Heart left ventricle (tissue), 16 donors: ENCODE measurements around the gene MYO5A. TPM values are rescaled to one million over a fixed set of nuclear protein-coding genes. Genes with fewer than 3 reads are reported as not detected.

ENCODE experiments used
- ATAC-seq, 4 donors: fragments of 200-7000 bp; cut with Tn5 transposase; one replicate each; pipeline ENCODE4 v1.9.1; 2020 to 2022; ENCODE audit warnings: moderate library complexity in 4 of 4, mild to moderate bottlenecking in 3 of 4, moderate number of reproducible peaks in 1 of 4
- DNase-seq, 5 donors: peaks; one replicate each; pipeline ENCODE4 v3.0.0-alpha.2; 2020
- H3K27ac ChIP-seq, 12 donors: fragments of 200-600 bp; sonication (generic) in 4 of 12; one replicate each; pipeline versions ENCODE4 v1.5.0 to v1.8.0; 2016 to 2022; ENCODE audit warnings: mild to moderate bottlenecking in 2 of 12
- H3K27me3 ChIP-seq, 9 donors: fragments of 200-600 bp; sonication (generic) in 2 of 9; one replicate each; pipeline versions ENCODE4 v1.5.1 to v1.8.0; 2016 to 2022; ENCODE audit warnings: mild to moderate bottlenecking in 3 of 9
- H3K36me3 ChIP-seq, 9 donors: fragments of 200-600 bp; sonication (generic) in 2 of 9; one replicate each; pipeline versions ENCODE4 v1.5.0 to v1.8.0; 2018 to 2022; ENCODE audit warnings: mild to moderate bottlenecking in 2 of 9
- H3K4me1 ChIP-seq, 12 donors: fragments of 200-600 bp; sonication (generic) in 4 of 12; one replicate each; pipeline versions ENCODE4 v1.5.0 to v1.8.0; 2016 to 2022; ENCODE audit warnings: mild to moderate bottlenecking in 3 of 12
- H3K4me3 ChIP-seq, 12 donors: fragments of 200-600 bp; sonication (generic) in 4 of 12; one replicate each; pipeline versions ENCODE4 v1.5.0 to v1.8.0; 2017 to 2022; ENCODE audit warnings: mild to moderate bottlenecking in 9 of 12, moderate library complexity in 4 of 12
- H3K9me3 ChIP-seq, 12 donors: fragments of 200-600 bp; sonication (generic) in 4 of 12; one replicate each; pipeline versions ENCODE4 v1.5.0 to v1.8.0; 2016 to 2022; ENCODE audit warnings: mild to moderate bottlenecking in 1 of 12
- CTCF ChIP-seq, 12 donors: fragments of 200-600 bp; sonication (generic) in 4 of 12; IDR thresholded peaks; one replicate each; pipeline versions ENCODE4 v1.5.0 to v1.8.0; 2018 to 2022; ENCODE audit warnings: antibody characterized with exemption in 12 of 12, mild to moderate bottlenecking in 5 of 12
- POLR2A ChIP-seq, 2 donors: fragments of 450-650 bp; IDR thresholded peaks; one replicate each; pipeline ENCODE4 v1.6.1; 2017; ENCODE audit warnings: antibody characterized with exemption in 2 of 2, mild to moderate bottlenecking in 2 of 2, moderate library complexity in 2 of 2
- WGBS, 4 donors: extraction: QIAGEN DNeasy Blood & Tissue Kit in 2 of 4; methylation state at CpG; one replicate each; pipeline versions ENCODE4 v1.1.5 to v1.1.7; 2013 to 2018; 5-methylcytosine and 5-hydroxymethylcytosine counted together
- intact Hi-C, 10 donors: fragments of 100-400 bp; cut with DNase I; formaldehyde crosslinking; loops; one replicate each; pipeline versions ENCODE4 v1.11.1 to v1.14.2; 2022
- polyA plus RNA-seq, 2 donors: library from polyadenylated mRNA; stranded (reverse); fragments of 200-250 nt; gene quantifications; one replicate each; pipeline ENCODE4 v1.2.3, GENCODE V29; 2013
- total RNA-seq, 9 donors: library from RNA; depleted of rRNA in 2 of 9; stranded (reverse); fragments of >200 nt in 2 of 9; fragmentation: NEBNext Ultra II Directional in 3 of 9; extraction: Animal tissue kit (Norgen Biotek cat#: 25700) in 3 of 9; gene quantifications; one replicate each; pipeline versions ENCODE4 v1.1.0 to v1.2.4, GENCODE V29; 2016 to 2023
- donor health status: ischemic (EF 13 %, LVEDD 7.1; RV severe dilation, severe dysfunction).
- donor health status: healthy with polysubstance abuse.
- donor health status: DM: no; HTN: yes; CAD: no.
- donor health status: DM: no; HTN: no; CAD: no.
- donor health status: ischemic (EF 25% LVEDD 6.9; RV normal size, moderate dysfunction).
- donor health status: ischemic (EF 25% LVEDD 5.7; RV mildly dilated, moderate dysfunction).
- donor health status: healthy.
- donor health status: DM: yes; HTN: yes; CAD: no.
- donor health status: ischemic (EF 35%, LVEDD 5.7; RV mildly dilated, moderate dysfunction).
- donor health status: nonischemic (EF 11% LVEDD 7.7; RV severe dilation, severe dysfunction).
- donor health status: DM: yes; HTN: yes; CAD: no.
- donor health status: PGD.
- donor health status: ischemic (EF 29% LVEDD 5.4; RV normal size, mild dysfunction).
- donor health status: nonischemic (EF 23%, LVEDD 6.1; RV moderate dilation, normal function).

The MYO5A gene
- total and polyA plus RNA-seq, 11 donors, result 3.2 to 29.6 (median 6.9) TPM

GRCh38 chr15:52437646-52438045 lies 91.0 kb downstream of the MYO5A start:
- Histone ChIP-seq H3K36me3 (no peaks in the 10 kb centered on the region), H3K9me3 (no peaks in the 10 kb centered on the region), H3K27ac (peak overlapping the region in 1 of 12 donors; percentile 59), H3K27me3 (no peaks in the 10 kb centered on the region), H3K4me3 (no peak overlapping the region), H3K4me1 (peaks cover 0 to 52% (median 15%) of the 10 kb centered on the region in 12 donors)
- TF ChIP-seq POLR2A (IDR thresholded peaks at IDR 0.05) (no peak), CTCF (IDR thresholded peaks at IDR 0.05) (no peak)
- ATAC-seq, result no peak
- no peak for DNase-seq
- intact Hi-C loops, result no loop called here

GRCh38 chr15:52436981-52437380 lies 91.7 kb downstream of the MYO5A start:
- intact Hi-C loops, result no loop called here
- H3K36me3 ChIP-seq, result no peaks in the 10 kb centered on the region
- DNase-seq (no peak), ATAC-seq (no peak)
- no peaks in the 10 kb centered on the region for H3K27me3 ChIP-seq
- WGBS, 4 donors, result 75 to 87% (median 84%) methylated on average over 3 of the region's 3 CpGs
- peaks cover 0 to 47% (median 15%) of the 10 kb centered on the region in 12 donors for H3K4me1 ChIP-seq
- no peaks in the 10 kb centered on the region for H3K9me3 ChIP-seq
- no peak overlapping the region for H3K27ac ChIP-seq
- TF ChIP-seq POLR2A (IDR thresholded peaks at IDR 0.05), result no peak
- TF ChIP-seq CTCF (IDR thresholded peaks at IDR 0.05), result no peak
- H3K4me3 ChIP-seq, result no peak overlapping the region

- Histone ChIP-seq H3K9me3 (no peaks in the 10 kb centered on the region), H3K4me1 (peaks cover 0 to 31% (median 13%) of the 10 kb centered on the region in 12 donors), H3K36me3 (peaks cover 0 to 4% (median 0%) of the 10 kb centered on the region in 9 donors), H3K4me3 (no peak overlapping the region), H3K27ac (peak overlapping the region in 3 of 12 donors; percentile 1 to 27 (median 22)), H3K27me3 (no peaks in the 10 kb centered on the region)
- DNase-seq (no peak), ATAC-seq (no peak)
- intact Hi-C loops, result loop anchor here in 1 of 10 donors (5.0 kb wide), 1 partner anchor 453 kb away; no protein-coding TSS in a partner anchor
- 55 to 65% (median 65%) methylated on average over 3 of the region's 3 CpGs for WGBS, 4 donors
- TF ChIP-seq POLR2A (IDR thresholded peaks at IDR 0.05) (no peak), CTCF (IDR thresholded peaks at IDR 0.05) (no peak)
Observed at GRCh38 chr15:52434885-52435284, 93.8 kb downstream of the MYO5A start.

GRCh38 chr15:52428297-52428696 lies 100.4 kb downstream of the MYO5A start:
- WGBS, 4 donors, result 69 to 79% (median 76%) methylated on average over 4 of the region's 4 CpGs
- peak in 1 of 4 donors; percentile 19 for ATAC-seq
- intact Hi-C loops, result no loop called here

More at GRCh38 chr15:52428297-52428696, 100.4 kb downstream of the MYO5A start:
- no peaks in the 10 kb centered on the region for H3K27me3 ChIP-seq
- peaks cover 0 to 16% (median 0%) of the 10 kb centered on the region in 9 donors for H3K36me3 ChIP-seq
- DNase-seq, result no peak
- H3K4me3 ChIP-seq, result no peak overlapping the region
- H3K27ac ChIP-seq, result peak overlapping the region in 6 of 12 donors; percentile 2 to 36 (median 22)
- peaks cover 0 to 18% (median 2%) of the 10 kb centered on the region in 12 donors for H3K4me1 ChIP-seq
- TF ChIP-seq POLR2A (IDR thresholded peaks at IDR 0.05) (no peak), CTCF (IDR thresholded peaks at IDR 0.05) (no peak)
- H3K9me3 ChIP-seq, result no peaks in the 10 kb centered on the region
